HG03103 (cell line): Measurements from ENCODE around the gene MED13L.
"Not testable (repeated sequence)": the region's sequence is repeated elsewhere in the genome, so short reads cannot be mapped to it uniquely, and the experiment has no call there.

Experiments used
- ATAC-seq: cut with Tn5 transposase; IDR thresholded peaks from one replicate; pipeline ENCODE4 v1.9.1; 2021; ENCODE audit warnings: low read depth; ENCODE audit not compliant: unreplicated experiment

MED13L gene

DNA sequence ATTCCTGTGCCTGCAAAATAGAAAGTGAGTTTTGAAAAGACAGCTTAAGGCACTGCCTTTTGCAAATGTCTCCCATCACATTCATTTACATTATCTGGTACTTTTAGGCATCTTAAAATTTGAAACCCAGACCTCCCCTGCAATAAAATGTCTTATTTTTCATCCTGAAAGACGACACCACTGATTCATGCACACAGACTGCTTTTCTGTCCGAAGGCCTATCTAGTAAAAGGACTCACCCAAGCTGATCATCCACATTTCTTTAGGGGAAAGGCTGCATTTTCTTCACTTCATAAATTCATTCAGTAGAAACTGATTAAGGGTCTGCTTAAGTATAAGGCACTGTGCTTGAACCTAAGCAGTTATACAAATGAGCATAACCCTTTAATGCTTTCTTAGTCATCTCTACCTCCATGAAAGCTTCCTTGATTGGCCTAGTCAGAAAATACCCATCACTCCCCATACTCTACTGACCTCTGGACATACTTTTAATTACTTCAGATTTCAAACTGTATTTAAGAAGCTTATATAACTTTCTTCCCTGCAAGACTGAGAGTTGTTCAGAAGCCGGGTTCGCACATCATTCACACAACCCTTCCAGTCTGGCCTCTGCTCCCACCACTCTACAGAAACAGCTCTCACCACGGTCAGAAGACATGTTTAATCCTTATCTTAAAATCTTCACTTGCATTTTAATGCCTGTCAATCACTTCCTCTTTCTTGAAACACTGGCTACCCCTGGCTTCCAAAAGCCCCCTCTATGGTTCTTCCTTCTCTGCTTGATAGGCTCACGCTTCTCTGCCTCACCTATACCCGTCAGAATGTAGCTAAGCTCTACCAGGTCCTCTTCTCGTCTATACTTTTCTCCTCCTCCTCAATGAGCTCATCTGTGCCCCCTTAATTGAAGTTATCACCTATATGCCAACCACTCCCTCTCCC lies 288.6 kb downstream of the MED13L start:
- no peak for ATAC-seq

DNA sequence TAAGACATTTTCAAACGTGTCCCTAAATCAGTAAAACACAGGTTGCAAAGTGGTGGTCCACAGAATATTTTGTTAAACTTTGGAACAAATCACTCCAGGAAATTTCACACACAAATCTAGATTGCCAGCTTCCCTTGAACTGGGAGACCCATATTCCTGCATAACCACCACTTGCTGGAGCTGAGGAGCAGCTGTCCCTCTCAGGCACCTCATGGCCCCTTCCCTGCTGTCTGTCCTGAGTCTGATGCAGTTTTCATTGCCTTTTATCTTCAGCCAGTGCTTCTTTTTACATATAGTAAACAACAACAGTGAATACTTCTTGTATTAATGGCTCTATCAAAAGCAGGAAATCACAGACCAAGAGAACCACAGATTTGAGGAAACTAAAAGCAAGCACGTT lies 289.3 kb downstream of the MED13L start:
- ATAC-seq, result no peak

DNA sequence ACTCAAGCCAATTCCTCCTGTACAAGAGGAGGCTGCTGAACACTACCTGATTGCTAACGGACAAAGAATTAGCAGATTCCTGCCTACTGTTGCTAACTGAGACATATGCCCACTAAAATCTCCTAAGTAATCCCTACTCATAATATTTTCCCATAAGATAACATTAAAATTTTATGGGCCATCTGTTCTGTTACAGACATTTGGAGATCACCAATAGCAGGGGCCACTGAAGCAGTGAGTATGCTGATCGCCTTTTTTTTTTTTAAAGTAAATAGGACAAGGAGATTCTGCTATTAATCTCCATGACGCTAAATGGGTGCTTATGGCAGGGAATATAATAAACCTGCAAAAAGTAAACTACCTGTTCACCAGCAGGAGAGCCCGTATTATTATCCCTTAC lies 292.9 kb downstream of the MED13L start:
- no peak for ATAC-seq

DNA sequence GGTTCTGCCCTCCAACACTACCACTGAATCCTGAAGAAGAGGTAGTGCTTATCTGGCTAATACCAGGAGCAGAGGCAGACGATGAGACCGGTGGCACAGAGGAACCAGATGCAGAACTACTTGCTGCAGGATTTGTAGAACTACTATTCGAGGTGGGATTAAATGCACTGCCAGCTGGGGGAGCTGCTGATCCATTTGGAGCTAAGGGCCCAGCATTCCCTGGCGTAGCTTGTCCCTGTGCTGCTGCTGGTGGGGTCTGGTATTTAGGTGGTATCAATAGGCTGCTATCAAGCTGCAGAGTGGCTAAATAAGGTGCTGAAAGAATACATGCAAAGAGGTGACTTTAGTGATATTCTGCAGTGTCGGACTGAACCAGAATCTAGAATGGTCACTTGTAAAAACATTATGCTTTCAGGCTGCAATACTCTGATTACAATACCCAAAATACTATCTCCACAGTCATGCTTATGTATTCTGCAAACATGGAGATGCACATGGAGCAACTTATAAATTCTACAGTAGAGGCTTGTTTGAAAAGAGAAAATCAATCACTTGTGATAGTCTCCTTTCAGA lies 294.2 kb downstream of the MED13L start:
- no peak for ATAC-seq

DNA sequence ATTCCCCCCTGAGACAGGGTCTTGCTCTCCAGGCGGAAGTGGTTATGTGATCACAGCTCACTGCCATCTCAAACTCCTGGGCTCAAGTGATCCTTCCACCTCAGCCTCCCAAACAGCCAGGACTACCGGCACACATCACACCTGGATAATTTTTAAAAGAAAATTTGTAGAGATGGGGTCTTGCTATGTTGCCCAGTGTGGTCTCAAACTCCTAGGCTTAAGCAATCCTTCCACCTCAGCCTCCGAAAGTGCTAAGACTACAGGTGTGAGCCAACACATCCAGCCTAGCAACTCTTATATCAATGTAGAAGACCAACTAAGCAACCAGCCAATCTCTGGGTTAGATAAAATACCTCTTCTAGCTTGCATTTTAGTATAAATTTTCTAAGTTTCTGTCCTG lies 297.2 kb downstream of the MED13L start:
- ATAC-seq, result no peak

DNA sequence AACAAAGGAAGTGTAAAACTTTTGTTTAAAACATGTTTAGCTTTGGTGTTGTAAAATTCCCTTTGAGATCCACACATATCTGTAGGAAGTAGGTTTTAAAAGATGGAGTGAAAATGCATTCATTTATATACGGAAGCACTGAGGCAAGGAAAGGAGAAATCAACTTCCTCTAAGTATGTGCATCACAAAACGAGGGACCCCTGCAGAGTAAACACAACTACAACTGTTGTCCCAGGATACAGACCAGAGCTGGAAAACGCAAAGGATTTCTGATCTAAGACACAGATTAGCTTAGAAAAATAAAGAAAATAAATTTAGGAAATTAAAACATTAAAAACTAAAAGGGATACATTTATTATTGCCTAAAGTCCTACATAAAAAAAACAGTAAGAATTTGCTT lies 297.6 kb downstream of the MED13L start:
- ATAC-seq, result no peak

DNA sequence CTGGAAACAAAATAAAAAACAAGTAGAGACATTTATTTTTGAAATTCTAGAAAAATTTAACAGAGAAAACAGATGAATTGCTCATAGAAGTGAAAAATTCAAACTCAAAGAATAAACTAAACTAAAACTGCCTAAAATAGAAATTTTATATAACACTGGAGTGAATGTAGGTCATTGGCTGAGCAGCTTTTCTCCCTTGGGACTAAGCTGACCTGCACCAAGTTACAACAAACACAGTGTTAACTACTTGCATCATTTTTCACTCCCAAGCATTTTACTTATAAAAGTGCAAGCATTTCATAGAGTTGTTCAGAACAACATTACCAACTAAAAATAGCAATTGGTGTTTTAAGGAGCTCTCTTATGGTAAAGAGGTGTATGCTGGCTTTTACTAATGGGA lies 298.1 kb downstream of the MED13L start:
- ATAC-seq, result no peak

DNA sequence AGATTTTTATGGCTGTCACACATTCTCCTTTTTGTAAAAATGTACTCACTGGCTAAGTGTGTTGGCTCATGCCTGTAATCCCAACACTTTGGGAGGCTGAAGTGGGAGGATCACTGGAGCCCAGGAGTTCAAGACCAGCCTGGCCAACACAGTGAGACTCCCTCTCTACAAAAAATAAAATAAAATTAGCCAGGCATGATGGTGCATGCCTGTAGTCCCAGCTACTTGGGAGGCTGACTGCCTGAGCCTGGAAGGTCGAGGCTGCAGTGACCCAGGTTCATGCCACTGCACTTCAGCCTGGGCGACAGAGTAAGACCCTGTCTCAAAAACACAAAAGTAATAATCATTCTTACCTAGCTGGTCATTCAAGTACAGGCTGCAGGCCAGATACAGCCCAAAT lies 300.7 kb downstream of the MED13L start:
- not testable (repeated sequence) for ATAC-seq

DNA sequence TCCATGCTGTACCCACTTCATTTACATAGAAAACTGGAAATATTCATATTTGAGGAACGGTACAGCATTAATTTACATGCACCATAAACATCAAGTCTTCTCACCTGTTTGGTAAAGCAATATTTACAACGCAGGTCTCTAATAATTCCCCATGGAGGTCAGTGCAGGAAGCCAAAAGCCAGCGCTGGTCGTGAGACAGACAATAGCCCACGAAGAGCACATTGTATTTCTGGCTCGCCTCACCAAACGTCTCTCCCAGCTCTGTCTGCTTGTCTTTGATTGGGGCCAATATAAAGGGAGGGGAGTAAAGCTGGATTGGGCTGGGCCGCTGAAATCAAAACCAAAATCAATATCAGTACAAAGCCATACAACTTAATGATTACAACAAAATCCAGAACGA lies 302.1 kb downstream of the MED13L start:
- ATAC-seq, result no peak

DNA sequence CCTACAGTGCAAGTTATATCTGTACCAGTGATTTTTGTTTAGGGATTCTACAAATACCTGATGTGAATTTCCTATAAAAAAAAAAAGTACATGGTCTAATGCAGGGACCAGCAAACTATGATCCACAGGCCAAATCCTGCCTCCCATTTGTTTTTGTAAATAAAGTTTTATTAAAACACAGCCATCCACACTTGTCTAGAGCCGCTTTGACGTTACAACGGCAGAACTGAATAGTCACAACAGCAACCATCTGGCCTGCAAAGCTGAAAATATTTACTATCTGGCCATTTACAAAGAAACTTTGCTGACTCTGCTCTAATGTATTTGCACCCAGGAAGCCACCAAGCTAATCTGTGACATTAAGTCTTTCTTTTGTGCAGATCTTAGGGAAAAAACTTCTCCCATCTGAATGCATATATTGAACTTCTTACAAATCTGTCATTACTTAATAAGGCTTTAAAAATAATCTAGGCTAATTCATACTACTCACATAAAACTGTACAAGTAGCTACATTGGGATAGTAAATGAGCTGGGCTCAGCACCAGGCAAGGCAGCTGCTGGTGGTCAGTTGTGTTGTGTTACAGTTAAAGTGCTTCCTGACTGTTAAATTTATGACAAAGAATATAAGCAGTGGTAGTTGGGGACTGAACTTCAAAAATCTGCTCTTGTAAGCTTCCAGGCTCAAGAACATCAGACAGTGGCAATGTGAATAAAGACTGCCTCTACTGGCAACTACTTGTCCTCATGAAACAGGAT lies 303.3 kb downstream of the MED13L start:
- ATAC-seq, result no peak

DNA sequence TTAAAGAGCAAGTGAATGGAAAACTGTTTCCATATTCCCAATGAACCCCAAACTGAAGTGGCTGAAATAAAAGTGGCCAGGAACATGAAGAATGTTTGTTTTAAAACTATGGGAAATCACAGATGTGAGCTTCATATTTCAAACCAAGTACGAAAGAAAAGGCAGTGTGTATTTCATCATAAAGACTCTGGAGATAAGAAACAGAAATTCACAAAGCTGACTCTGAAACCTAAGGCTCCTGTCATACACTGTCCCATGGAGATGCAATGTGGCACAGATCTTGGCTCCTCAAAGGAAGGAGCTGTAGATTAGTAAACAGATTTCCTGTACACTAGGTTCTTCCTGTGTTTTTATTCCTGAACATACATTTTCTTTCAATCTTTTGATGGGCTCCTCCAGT lies 304.4 kb downstream of the MED13L start:
- ATAC-seq, result no peak

DNA sequence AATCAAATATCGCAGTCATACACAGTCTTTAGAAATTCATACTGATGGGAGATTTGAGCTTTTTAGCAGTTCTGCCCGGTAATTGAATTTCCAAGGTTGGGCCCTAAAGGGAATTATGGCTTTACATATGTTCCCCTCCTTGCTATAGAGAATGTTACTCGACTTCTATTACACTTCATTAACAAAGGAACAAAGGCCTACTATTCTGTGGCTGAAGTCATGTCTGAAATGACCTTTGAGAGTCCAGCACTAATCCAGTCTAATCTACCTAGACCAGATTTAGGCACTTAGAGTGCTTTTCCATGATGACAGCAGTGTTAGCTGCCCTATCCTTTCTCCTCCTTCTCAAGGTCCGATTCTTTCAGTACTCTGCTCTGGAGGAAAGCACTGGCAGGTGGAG lies 305.3 kb downstream of the MED13L start:
- ATAC-seq, result no peak

DNA sequence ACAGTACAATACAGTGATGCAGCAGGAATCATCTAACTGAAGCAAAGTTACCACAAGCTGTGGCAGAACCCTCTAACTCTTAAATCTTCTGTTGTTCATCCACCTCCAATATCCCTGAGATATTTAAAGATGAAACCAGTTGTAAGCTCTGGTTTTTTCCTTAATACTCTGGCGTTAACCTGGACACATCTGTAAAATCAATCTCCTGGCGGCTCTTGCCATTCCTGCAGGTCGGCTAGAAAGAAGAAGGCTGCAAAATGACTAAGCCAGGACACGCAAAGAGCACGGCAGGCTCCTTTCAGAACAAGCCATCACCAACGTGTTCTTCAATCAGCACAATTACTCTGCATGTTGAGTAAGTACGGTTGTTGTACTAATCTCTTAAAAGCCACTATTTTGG lies 309.3 kb downstream of the MED13L start:
- ATAC-seq, result no peak

DNA sequence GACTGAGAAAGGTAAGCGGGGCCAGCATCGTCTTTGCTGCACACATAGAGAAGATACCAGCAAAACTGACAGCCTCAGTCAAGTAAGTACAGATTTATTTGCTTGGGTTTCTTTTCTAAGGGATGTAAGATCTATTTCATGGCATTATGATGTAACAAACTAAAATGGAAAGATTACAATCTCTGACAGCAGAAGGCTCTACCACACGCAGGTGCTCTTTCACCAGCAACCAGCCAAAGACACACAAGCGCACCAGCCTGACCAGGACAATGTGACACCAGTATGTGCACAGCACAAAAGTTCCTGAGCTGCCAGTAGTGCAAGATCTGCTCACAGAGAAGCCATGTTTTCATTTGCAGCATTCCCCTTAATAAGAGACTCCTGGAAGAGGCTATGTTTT lies 311.1 kb downstream of the MED13L start:
- no peak for ATAC-seq

DNA sequence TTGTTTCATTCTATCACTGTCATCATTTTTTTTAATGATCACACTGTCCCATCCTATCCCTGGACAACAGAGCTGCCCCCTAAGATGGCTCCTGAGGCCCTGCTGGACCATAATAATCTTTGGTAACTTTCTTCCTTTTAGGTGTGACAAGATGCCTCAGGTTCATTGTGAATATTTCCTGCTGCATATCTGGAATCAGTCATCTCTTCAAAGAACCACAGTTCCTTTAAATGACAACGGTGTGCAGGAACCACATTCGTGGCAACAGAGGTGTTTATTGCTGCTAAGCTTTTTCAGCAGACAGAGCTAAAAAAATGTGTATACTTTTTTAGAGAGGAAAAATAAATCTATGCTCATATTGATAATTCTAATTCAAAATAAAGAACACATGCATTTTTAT lies 312.9 kb downstream of the MED13L start:
- ATAC-seq, result no peak

DNA sequence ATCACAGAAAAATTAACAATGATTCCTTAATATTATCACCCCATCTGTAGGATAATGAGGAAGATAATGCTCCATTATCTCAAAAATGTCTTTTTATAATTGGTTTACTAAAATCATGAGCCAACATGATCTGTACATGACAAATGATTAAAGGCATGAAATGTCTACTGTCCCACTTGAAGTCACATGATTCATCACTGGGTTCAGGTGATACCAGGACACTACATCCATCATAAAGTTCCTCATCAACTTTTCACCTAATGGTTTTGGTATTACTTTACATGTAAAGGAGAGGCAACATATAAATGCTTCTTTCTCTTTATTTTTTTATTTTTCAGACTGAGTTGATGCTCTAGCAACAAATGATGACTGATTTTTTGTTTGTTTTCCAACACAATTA lies 313.3 kb downstream of the MED13L start:
- ATAC-seq, result no peak

DNA sequence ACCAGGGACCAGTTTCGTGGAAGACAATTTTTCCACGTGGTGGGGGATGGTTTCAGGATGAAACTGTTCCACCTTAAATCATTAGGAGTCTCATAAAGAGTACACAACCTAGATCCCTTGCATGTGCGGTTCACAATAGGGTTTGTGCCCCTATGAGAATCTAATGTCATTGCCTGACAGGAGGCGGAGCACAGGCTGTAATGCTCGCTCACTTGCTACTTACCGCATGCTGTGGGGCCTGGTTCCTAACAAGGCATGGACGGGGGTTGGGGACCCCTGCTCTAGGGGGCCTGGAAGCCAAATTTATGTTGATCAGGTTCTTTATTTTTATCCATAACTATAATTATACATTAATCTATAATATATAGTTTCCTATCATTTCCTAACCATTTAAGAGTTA lies 315.3 kb downstream of the MED13L start:
- no peak for ATAC-seq

DNA sequence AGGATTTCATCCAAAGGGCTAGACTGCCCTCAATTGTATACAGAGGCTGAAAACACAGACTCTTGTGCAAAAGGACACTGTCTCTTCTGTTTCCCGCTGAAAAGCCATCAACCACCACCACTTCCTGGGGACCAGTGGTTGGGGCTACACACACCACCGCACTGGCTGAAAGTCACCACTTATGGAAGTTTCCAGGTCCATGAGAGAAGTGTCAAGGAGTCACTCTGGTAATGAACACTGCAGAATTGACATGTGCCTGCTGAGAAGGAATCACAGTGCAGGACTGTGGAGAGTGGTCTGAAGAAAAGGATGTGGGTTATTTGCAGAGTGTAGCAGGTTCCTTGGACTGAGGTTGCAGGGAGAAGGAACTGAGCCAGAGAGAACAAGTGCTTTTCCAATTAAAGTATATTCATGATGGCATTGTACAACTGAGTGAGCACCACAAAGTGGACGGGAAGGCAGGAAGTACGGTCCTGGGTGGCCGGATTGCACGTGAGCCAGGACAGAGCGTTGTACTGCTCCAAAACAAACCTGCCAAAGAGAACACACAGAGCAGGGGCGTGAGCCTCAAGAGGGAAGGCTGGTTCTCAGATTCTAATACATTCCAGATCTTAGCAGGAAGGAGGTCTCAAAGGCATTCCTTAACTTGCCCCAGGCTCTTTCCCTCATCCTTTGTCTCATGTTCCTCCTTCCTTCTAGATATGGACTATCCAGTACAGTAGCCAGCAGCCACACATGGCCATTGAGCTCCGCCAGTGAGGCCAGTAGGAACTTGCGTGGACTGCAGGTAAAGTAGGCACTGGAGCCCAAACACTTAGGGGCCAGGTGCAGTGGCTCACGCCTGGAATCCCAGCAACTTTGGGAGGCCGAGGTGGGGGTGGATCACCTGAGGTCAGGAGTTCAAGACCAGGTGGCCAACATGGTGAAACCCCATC lies 316.4 kb downstream of the MED13L start:
- ATAC-seq, result no peak

DNA sequence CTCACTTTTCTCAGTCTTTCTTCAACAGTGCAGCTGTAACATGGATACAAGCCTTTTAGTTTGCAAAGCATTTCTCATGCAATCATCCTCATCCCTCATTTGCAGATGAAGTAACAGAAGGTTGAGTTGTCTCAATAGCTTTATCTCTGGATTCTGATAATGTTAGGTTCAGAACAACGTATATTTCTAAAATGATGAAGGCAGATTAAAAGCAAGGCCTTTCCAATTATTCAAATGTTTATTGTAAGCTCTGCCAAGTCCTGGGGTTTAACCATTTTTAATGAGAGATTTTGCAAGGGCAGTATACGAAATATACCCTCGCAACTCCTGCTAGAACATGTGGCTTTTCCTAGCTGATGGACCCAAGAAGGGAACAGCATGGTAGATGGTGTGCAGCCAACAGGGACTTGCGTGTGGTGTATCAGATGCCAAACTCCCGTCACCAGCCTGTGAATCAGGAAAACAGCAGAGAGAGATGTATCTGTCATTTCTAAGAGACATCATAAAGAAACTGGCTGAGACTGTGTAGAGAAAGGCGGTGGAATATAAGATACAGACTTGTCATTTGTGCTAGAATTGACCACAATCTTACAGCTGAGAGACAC lies 319.7 kb downstream of the MED13L start:
- no peak for ATAC-seq

DNA sequence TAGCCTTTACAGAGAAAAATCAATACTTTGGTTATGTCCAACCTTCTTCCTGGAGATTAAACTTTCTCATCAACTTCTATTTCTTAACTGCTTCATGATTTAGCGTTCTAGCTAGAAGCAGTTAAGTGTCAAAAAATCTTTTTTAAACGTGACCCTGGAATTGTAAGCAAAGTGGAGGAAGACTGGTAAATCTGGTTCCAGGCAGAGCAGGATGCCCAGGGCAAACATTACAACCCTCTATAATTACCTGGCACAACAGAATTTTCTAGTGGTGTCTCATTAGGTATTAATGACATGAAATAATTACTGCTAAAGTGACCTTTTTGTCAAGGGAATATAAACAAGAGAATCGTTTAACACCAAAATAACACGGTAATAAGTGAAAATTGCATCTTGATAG lies 320.8 kb downstream of the MED13L start:
- ATAC-seq, result no peak
